NCI-H1436 treated with DMSO at 0.1 percent for 48 hours (cell line): Measurements from ENCODE around the gene FBN1.

Source experiments
- DNase-seq: peaks from one replicate; lab custom pipeline; 2025; lab: John Stamatoyannopoulos, UW

FBN1 gene

GRCh38 chr15:48469271-48469670 is 176.2 kb downstream of the FBN1 start:
- DNase-seq = no peak

GRCh38 chr15:48467801-48468200 is 177.7 kb downstream of the FBN1 start:
- no peak for DNase-seq

- no peak for DNase-seq
Observed at GRCh38 chr15:48466820-48467219, 178.7 kb downstream of the FBN1 start.

GRCh38 chr15:48466079-48466478 is 179.4 kb downstream of the FBN1 start:
- no peak for DNase-seq

- no peak for DNase-seq
Observed at GRCh38 chr15:48465410-48465809, 180.1 kb downstream of the FBN1 start.

- no peak for DNase-seq
Observed at GRCh38 chr15:48463366-48463880, 182.1 kb downstream of the FBN1 start.

GRCh38 chr15:48462688-48463087 is 182.8 kb downstream of the FBN1 start:
- no peak for DNase-seq

GRCh38 chr15:48459571-48460442 is 185.7 kb downstream of the FBN1 start:
- DNase-seq = no peak

GRCh38 chr15:48458876-48459275 is 186.6 kb downstream of the FBN1 start:
- DNase-seq = no peak

GRCh38 chr15:48456134-48456533 is 189.4 kb downstream of the FBN1 start:
- DNase-seq = no peak

GRCh38 chr15:48451736-48452135 is 193.8 kb downstream of the FBN1 start:
- no peak for DNase-seq

- no peak for DNase-seq
Observed at GRCh38 chr15:48451241-48451640, 194.3 kb downstream of the FBN1 start.

GRCh38 chr15:48449734-48450133 is 195.8 kb downstream of the FBN1 start:
- DNase-seq = no peak

GRCh38 chr15:48447657-48448056 is 197.9 kb downstream of the FBN1 start:
- DNase-seq = no peak

GRCh38 chr15:48447058-48447457 is 198.5 kb downstream of the FBN1 start:
- no peak for DNase-seq

GRCh38 chr15:48442011-48442410 is 203.5 kb downstream of the FBN1 start:
- no peak for DNase-seq

GRCh38 chr15:48440084-48440483 is 205.4 kb downstream of the FBN1 start:
- no peak for DNase-seq

GRCh38 chr15:48437178-48437577 is 208.3 kb downstream of the FBN1 start:
- DNase-seq = no peak

- no peak for DNase-seq
Observed at GRCh38 chr15:48435321-48435720, 210.2 kb downstream of the FBN1 start.

GRCh38 chr15:48433226-48433886 is 212.2 kb downstream of the FBN1 start:
- no peak for DNase-seq

- DNase-seq = no peak
Observed at GRCh38 chr15:48432688-48433087, 212.8 kb downstream of the FBN1 start.

GRCh38 chr15:48427960-48428547 is 217.5 kb downstream of the FBN1 start:
- DNase-seq = no peak

- no peak for DNase-seq
Observed at GRCh38 chr15:48427479-48427878, 218.0 kb downstream of the FBN1 start.
